PC-9 (cell line): ENCODE measurements around the gene UBXN11.

Source experiments
- CTCF ChIP-seq: fragments of 200-600 bp; sonication (generic); conservative IDR thresholded peaks from 2 replicates; pipeline ENCODE4 v1.6.1; 2017; ENCODE audit warnings: mixed run types, antibody characterized with exemption, mild to moderate bottlenecking, moderate library complexity
- EZH2 ChIP-seq: fragments of 200-600 bp; sonication (generic); IDR thresholded peaks from 2 replicates; pipeline ENCODE4 v1.8.0; 2017; ENCODE audit warnings: antibody characterized with exemption, low read depth

DNA sequence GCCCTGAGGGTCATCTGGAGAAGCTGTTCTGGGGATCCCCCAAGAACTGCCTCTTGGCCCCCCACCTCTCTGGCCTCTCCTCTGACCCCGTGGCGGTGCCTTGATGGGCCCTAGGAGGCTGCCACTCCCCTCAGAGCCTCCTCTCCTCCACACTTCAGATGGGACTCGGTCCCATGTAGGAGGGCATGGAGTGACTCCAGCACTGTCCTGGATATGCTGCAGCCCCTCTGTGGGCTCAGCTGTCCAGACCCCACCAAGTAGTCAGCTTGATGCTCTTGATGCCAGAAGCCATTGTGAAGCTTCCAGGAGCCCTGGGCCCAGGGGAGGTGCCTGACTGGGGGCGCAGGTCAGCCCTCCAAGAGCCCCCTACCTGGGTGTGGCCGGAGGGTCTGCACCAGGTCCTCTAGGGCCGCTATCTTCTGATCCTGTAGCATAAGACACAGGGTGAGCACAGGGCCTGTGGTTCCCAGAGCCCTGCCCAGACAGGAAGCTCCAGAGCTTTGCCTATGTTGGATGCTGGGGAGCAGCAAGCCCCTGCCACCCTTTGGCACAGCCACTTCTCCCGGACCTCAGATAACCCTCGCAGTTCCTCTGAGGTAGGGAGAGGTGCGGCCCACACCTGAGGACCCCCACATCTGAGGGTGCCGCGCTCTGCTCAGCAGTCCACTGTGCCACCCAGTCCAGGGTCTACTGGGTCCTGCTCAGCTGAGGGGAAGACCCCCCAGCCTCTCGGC lies 9.2 kb downstream of the UBXN11 start:
- no peak for TF ChIP-seq CTCF
- TF ChIP-seq EZH2 = no peak
